ENCODE data around the gene CPEB3.
"Not testable (repeated sequence)": the region's sequence is repeated elsewhere in the genome, so short reads cannot be mapped to it uniquely, and the experiment has no call there.

Gene CPEB3

DNA sequence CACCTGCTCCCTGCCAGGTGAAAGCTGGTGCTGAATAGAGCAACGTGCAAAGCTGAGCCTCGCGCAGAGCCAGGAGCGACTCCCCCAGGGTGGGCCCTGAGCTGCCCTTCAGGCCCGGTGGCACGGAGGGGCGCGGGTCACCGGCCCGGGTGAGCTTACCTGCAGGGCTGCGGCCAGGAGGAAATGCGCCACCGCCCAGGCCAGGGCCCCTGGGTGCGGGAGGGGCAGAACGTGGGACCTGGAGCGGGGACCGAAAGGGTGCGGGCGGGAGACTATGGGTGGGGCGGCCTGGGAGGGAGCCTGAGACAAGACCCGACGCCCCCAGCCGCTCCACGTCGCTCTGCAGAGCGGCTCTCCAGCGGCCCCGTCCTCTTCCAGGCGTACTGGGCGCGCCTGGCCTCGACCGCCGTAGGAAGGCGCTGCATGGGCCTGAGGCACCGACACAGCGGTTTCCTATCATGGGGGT is 245.2 kb downstream of the CPEB3 start:
- no peak for DNase-seq (ENCODE audit: low read depth in 2 of 3, low spot score in 2 of 3)

DNA sequence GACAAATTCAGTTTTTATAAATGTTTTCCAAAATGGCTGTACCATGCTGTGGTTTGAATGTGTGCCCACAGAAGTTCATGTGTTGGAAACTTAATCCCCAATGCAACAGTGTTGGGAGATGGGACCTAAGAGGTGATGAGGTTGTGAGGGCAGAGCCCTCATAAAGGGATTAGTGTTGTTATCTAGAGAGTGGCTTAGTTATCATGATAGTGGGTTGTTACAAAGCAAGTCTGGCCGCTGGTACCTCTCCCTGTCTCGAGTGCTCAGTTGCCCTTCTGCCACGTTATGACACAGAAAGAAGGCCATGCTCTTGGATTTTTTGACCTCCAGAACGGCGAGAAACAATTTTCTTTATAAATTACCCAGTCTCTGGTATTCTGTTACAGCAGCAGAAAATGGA is 248.3 kb downstream of the CPEB3 start:
- no peak for DNase-seq (ENCODE audit: low read depth in 2 of 3, low spot score in 2 of 3)

DNA sequence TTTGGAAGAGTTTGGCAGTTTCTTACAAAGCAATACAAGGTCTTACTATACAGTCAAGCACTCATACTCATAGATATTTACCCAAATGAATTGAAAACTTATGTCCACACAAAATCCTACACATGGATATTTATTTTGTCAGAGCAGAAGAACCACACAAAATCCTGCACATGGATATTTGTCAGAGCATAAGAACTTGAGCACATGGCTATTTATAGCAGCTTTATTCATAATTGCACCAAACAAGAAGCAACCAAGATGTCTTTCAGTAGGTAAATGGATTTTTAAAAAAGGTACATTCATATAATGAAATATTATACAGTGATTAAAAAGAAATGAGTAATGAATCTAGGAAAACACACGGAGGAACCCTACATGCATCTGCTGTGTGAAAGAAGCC is 251.9 kb downstream of the CPEB3 start:
- no peak for DNase-seq (ENCODE audit: low read depth in 2 of 3, low spot score in 2 of 3)

DNA sequence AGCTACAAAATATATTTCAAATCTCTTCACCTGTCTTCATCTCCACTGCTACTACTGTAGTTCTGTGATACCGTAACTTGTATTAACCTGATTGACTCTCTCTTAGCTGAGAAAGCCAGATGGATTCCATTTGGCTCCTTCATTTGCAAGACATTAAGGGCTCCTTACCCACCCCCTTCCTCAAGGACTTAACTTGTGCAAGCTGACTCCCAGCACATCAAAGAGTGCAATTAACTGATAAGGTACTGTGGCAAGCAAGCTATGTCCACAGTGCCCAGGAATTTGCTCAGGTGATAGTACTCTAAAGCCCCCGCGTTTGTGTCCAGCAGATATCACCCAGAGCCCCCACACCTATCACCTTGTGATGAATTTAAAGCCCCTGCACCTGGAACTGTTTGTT is 257.8 kb downstream of the CPEB3 start:
- not testable (repeated sequence) for DNase-seq (ENCODE audit: low read depth in 2 of 3, low spot score in 2 of 3)

DNA sequence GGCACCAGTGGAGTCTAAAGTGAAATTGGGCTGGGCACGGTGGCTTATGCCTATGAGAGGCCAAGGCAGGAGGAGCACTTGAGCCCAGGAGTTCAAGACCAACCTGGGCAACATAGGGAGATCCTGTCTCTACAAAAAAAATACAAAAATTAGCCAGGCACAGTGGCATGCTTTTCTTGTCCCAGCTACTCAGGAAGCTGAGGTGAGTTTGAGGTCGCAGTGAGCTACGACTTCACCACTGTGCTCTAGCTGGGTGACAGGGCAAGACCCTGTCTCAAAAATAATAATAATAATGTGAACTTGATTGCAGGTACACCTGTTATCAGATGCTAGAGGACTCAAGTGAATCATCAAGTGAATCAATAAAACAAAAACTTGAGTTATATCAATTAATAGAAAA is 259.3 kb downstream of the CPEB3 start:
- no peak for DNase-seq (ENCODE audit: low read depth in 2 of 3, low spot score in 2 of 3)

DNA sequence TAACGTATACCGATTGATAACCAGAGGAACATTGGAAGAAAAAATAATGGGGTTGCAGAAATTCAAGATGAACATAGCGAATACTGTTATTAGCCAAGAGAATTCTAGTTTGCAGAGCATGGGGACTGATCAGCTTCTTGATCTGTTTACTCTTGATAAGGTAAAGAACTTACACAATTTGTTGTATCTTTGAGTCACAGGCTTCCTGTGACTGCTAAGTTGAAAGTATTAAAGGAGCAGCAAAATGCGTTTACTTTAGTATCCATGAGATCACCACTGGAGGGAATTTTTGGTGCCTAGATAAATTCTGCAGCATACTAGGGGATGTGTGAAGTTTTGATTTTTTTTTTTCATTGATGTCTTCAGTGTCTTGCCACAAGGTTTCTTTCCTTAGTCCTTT is 263.7 kb downstream of the CPEB3 start:
- no peak for DNase-seq (ENCODE audit: low read depth in 2 of 3, low spot score in 2 of 3)

DNA sequence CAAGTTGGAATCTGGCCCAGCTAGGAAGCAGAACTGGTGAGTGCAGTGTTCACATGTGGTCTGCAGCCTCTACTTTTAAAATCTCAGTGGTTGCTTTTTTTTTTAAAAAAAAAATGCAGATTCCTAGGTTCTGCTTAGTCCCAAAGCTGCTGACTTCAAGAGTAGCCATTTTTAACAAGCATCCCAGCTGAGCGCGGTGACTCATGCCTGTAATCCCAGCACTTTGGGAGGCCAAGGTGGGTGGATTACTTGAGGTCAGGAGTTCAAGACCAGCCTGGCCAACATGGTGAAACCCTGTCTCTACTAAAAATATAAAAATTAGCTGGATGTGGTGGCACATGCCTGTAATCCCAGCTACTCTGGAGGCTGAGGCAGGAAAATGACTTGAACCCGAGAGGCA is 265.5 kb downstream of the CPEB3 start:
- DNase-seq (ENCODE audit: low read depth in 2 of 3, low spot score in 2 of 3) = not testable (repeated sequence)

DNA sequence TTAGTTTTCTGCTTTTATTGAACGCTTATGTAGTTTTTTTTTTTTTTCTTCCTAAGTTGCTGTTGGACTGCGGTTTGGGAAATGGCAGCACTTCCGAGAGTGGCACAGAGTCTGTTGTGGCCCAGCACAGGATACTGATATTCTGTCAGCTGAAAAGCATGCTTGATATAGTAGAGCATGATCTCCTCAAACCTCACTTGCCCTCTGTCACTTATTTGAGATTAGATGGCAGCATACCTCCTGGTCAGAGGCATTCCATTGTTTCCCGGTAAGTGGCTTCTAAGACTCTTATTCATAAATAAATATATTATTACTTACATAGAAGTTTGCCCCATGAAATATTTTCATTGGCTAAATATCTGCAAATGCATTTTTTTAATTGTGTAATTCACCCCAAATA is 266.2 kb downstream of the CPEB3 start:
- DNase-seq (ENCODE audit: low read depth in 2 of 3, low spot score in 2 of 3) = no peak

DNA sequence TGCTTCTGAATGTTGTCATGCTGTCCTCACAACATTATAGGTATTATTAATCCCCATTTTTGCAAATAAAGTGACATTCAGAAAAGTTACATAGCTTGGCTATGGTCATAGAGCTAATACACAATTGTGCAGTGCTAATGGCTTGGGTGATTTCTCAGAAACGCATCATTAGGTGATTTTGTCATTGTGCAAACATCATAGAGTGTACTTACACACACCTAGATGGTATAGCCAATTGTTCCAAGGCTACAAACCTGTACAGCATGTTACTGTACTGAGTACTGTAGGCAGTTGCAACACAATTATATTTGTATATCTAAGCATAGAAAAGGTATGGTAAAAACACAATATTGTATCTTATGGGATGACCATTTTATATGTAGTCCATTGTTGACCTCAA is 276.3 kb downstream of the CPEB3 start:
- no peak for DNase-seq (ENCODE audit: low read depth in 2 of 3, low spot score in 2 of 3)

DNA sequence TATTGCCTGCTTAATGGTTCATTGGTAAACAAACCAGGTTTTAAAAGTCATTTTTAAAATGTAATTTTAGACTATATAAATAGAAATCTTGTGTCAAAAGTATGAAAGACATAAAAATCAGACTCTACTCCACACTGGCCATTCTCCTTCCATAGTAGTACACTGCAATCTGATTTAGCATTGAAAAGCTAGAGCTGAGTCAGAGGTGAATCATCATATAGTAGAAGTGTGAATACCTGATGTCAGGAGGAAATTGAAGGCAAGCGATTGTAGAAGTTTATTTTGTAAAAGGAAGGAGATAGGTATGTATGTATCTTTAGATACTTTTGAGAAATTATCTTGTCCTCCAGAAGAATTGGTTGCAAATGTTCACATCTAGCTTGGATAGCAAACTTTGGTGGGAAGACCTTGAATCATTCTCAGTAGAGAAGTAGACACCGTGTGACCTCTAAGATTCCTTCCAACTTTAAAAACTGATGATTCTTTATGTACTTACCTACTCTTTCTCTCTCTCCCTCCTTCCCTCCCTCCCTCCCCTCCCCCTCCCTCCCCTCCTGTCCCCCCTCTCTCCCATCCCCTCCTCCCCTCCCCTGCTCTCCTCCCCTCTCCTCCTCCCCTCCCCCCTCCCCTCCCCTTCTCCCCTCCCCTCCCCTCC is 279.2 kb downstream of the CPEB3 start:
- no peak for DNase-seq (ENCODE audit: low read depth in 2 of 3, low spot score in 2 of 3)

DNA sequence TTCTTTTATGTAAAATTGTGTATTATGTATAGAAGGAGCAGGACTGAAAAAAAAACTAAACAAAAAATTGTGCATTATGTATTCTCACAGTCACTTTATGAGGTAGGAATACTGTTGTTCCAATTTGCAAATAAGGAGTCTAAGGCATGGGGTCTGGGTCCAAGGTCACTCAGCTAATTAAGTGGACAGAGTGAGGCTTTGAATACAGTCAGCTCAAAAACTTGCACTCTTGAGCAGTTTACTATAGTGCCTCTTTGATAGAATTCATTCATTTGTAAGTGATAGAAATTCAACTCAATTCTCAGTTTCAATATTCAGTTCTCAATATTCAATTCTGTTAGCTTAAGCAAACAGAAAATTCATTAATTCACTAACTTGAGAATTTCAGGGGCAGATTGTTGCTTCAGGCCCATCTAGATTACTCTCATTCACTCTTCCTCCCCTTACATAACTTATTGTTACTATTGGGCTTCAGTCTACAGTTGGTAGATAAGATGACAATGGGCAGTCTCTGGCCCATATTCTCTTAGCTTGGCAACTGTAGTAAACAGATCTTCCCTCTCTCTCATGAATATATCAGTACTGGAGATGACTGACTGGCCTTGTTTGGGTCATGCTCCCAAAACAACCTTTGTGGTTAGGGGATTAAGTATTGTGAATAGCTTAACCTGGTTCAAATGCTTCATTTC is 280.7 kb downstream of the CPEB3 start:
- DNase-seq (ENCODE audit: low read depth in 2 of 3, low spot score in 2 of 3) = no peak

DNA sequence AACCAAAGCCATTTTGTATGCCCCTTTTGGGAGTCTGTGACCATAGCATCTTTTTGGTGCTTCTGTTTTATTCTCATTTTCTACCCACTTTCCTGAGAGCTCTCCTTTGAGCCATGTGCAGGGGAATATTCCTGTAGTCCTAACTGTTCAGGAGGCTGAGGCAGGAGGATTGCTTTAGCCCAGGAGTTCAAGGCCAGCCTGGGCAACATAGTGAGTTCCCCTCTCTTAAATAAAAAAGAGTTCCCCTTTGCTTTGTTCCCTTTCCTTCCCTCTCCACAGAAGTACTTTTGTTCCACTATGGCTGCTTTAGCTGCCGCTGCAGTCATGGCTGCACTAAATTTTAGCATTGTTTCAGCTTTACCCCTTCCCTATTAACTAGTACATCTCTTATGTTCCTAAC is 281.4 kb downstream of the CPEB3 start:
- DNase-seq (ENCODE audit: low read depth in 2 of 3, low spot score in 2 of 3) = no peak

DNA sequence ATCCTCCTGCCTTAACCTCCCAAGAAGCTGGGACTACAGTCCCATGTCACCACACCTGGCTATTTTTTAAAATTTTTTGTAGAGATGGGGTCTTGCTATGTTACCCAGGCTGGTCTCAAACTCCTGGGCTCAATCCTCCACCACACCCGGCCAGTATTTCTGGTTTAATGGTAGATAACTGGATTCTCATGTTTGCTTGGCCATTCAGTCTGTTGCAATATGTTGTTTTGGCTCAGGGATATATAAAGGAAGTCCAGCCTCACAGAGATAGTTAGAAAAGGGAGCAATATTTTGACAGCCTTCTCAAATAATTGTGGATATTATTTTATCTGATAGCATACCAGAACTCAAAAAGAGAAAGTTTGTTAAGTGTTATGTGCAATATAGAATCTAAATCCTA is 284.9 kb downstream of the CPEB3 start:
- no peak for DNase-seq (ENCODE audit: low read depth in 2 of 3, low spot score in 2 of 3)

DNA sequence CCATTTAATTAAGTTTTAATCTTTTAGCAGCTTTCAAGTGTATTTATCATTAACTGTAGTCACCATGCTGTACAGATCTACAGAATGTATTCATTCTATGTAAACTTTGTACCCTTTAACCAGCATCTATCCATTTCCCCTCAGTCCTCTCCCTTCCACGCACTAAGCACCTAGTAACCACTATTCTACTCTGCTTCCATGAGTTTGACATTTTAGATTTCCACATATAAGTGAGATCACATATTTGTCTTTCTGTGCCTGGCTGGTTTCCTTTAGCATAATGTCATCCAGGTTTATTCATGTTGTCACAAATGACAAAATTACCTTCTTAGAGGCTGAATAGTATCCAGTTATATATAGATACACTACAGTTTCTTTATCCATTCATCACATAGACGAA is 287.6 kb downstream of the CPEB3 start:
- no peak for DNase-seq (ENCODE audit: low read depth in 2 of 3, low spot score in 2 of 3)

DNA sequence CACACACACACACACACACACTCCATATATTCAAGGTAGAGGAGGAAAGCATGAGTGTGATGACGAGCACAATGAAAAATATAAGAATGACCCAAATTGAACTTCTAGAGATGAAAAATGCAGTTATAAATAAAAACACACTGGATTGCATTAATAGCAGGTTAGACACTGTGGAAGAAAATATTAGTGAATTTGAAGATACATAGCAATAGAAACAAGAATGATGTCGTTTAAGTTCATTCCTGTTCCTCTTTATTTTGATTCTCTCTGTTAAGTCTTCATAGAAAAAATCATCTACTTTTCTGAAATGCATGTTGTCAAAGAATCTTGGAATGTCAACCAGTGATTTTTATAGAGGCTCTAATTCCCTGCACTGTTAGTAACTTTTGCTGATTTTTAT is 288.9 kb downstream of the CPEB3 start:
- DNase-seq (ENCODE audit: low read depth in 2 of 3, low spot score in 2 of 3) = no peak

DNA sequence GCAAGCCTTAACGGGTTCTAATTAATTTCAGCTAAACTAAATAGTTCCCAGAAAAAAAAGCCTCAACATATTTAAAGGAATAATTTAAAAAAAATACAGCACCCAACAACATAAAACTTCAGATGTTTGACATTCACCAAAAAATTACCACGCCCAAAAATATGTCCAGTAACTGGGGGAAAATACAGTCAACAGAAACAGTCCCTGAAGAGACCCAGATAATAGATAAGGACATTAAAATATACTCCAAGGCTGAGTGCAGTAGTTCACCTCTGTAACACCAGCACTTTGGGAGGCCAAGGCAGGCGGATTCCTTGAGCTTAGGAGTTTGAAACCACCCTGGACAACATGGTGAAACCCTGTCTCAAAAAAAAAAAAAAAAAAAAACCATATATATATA is 289.3 kb downstream of the CPEB3 start:
- no peak for DNase-seq (ENCODE audit: low read depth in 2 of 3, low spot score in 2 of 3)
